Hepatocyte (in vitro differentiated cells): ENCODE data around the gene VASP. TPM values are rescaled to one million over a fixed set of nuclear protein-coding genes. Genes with fewer than 3 reads are reported as not detected.

ENCODE experiments used
- DNase-seq: peaks from one replicate; pipeline ENCODE4 v3.0.0-alpha.2; 2016; ENCODE audit warnings: low spot score
- H2AFZ ChIP-seq: fragments of 200-600 bp; sonication (generic); 2 replicates; pipeline ENCODE4 v1.6.0; 2016; ENCODE audit warnings: antibody characterized with exemption, mild to moderate bottlenecking
- H3K27ac ChIP-seq: fragments of 200-600 bp; sonication (generic); 2 replicates; pipeline ENCODE4 v1.5.1; 2016; ENCODE audit warnings: mild to moderate bottlenecking
- H3K27me3 ChIP-seq: fragments of 200-600 bp; sonication (generic); 2 replicates; pipeline ENCODE4 v1.6.1; 2016
- H3K36me3 ChIP-seq: fragments of 200-600 bp; sonication (generic); replicated peaks from 2 replicates; pipeline ENCODE4 v1.5.1; 2016; ENCODE audit warnings: low read depth; ENCODE audit not compliant: insufficient read depth
- H3K4me1 ChIP-seq: fragments of 200-600 bp; sonication (generic); 2 replicates; pipeline ENCODE4 v1.5.1; 2016; ENCODE audit warnings: mild to moderate bottlenecking, moderate library complexity; ENCODE audit not compliant: insufficient read depth
- H3K4me2 ChIP-seq: fragments of 200-600 bp; sonication (generic); 2 replicates; pipeline ENCODE4 v1.6.0; 2016
- H3K4me3 ChIP-seq: fragments of 200-600 bp; sonication (generic); 2 replicates; pipeline ENCODE4 v1.5.1; 2016; ENCODE audit warnings: mild to moderate bottlenecking
- H3K79me2 ChIP-seq: fragments of 200-600 bp; sonication (generic); 2 replicates; pipeline ENCODE4 v1.6.0; 2017; ENCODE audit warnings: mild to moderate bottlenecking
- H3K9me2 ChIP-seq: fragments of 200-600 bp; sonication (generic); replicated peaks from 2 replicates; pipeline ENCODE4 v1.6.0; 2017; ENCODE audit warnings: mild to moderate bottlenecking; ENCODE audit not compliant: insufficient read depth
- H3K9me3 ChIP-seq: fragments of 200-600 bp; sonication (generic); 2 replicates; pipeline ENCODE4 v1.5.1; 2016; ENCODE audit warnings: low read depth, mild to moderate bottlenecking
- H4K20me1 ChIP-seq: fragments of 200-600 bp; sonication (generic); 2 replicates; pipeline ENCODE4 v1.6.0; 2016; ENCODE audit warnings: mild to moderate bottlenecking; ENCODE audit not compliant: insufficient read depth, poor library complexity, severe bottlenecking
- EZH2 ChIP-seq: fragments of 200-600 bp; sonication (generic); IDR thresholded peaks from 2 replicates; pipeline ENCODE4 v1.6.1; 2016; ENCODE audit warnings: antibody characterized with exemption, mild to moderate bottlenecking, borderline replicate concordance
- EZH2phosphoT487 ChIP-seq: fragments of 200-600 bp; sonication (generic); IDR thresholded peaks from one replicate; pipeline ENCODE4 v1.6.1; 2018; ENCODE audit warnings: antibody characterized with exemption, mild to moderate bottlenecking, low read depth, moderate library complexity; ENCODE audit not compliant: unreplicated experiment, severe bottlenecking
- WGBS: methylation state at CpG from one replicate; pipeline ENCODE4 v1.1.6; 2016; ENCODE audit warnings: low lambda C conversion rate; ENCODE audit errors: missing lambda C conversion rate; 5-methylcytosine and 5-hydroxymethylcytosine counted together
- polyA plus RNA-seq: library from polyadenylated mRNA; unstranded; fragments of >200 nt; fragmentation: Nextera tagmentation; extraction: Ambion mirVana; gene quantifications from 2 replicates; pipeline ENCODE4 v1.2.1, GENCODE V29; 2016
- total RNA-seq: library from RNA; depleted of rRNA; stranded (reverse); fragments of >200 nt; gene quantifications from 2 replicates; pipeline ENCODE4 v1.2.3, GENCODE V29; 2014
- TF ChIP-seq, protein P1 (sequence below): fragments of 200-600 bp; sonication (generic); IDR thresholded peaks from 2 replicates; pipeline ENCODE4 v1.5.1; 2016; ENCODE audit warnings: antibody characterized with exemption, mild to moderate bottlenecking; ENCODE audit not compliant: poor library complexity

VASP gene
- total RNA-seq (57.3 and 68.9 TPM in 2 replicates), polyA plus RNA-seq (86.0 and 92.6 TPM in 2 replicates)

DNA sequence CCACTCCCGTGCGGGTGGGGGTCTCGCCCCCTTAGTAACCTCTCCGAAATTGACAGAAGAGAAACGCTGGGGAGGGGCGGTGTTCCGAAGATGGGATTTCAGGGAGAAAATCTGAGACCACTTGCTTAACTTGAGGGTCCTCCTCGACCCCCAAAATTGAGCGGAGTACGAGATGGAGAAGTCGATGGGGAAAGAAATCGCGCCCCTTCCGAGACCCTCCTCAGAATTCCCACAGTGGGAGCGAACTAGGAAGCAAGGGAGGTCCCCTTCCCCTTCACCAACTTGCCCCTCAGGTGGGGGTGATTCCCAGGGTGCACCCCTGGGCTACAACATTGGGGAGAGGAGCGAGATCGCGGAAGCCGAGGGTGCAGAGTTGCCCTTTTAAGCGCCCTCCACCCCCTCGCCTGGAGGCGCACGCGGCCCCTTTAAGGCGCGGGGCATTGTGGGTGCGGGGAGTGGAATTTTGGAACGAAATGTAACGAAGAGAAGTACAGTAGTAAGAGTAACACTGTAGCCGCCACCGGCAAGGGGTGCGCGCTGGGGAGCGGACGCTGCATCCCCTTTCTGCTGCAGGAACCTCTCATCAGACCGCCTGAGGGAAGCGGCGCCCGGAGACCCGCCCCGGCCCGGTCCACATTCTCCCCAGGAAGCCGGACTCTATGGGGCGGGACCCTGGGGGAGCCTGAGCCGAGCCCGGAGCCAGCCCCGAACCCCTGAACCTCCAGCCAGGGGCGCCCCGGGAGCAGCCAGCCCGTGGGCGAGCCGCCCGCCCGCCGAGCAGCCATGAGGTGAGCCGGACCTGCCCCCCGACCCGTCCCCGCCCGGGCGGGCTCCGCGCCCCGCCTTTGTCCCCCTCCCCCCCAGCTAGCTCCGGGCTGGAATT is at the start of gene VASP:
TSS of gene VASP (plus strand) at position 491 of the 883 bp plus-strand sequence. CDS start at position 784, 293 bp downstream.
- TF ChIP-seq EZH2 (no peak), EZH2phosphoT487 (no peak)
- TF ChIP-seq, protein P1, sequence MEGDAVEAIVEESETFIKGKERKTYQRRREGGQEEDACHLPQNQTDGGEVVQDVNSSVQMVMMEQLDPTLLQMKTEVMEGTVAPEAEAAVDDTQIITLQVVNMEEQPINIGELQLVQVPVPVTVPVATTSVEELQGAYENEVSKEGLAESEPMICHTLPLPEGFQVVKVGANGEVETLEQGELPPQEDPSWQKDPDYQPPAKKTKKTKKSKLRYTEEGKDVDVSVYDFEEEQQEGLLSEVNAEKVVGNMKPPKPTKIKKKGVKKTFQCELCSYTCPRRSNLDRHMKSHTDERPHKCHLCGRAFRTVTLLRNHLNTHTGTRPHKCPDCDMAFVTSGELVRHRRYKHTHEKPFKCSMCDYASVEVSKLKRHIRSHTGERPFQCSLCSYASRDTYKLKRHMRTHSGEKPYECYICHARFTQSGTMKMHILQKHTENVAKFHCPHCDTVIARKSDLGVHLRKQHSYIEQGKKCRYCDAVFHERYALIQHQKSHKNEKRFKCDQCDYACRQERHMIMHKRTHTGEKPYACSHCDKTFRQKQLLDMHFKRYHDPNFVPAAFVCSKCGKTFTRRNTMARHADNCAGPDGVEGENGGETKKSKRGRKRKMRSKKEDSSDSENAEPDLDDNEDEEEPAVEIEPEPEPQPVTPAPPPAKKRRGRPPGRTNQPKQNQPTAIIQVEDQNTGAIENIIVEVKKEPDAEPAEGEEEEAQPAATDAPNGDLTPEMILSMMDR, result no peak
- H3K9me2 ChIP-seq, result no peaks in the 10 kb centered on the region
- peak within 1 kb of the TSS; percentile 98 for H3K4me3 ChIP-seq
- H3K27me3 ChIP-seq, result no peaks in the 10 kb centered on the region
- H2AFZ ChIP-seq, result peak within 1 kb of the TSS; percentile 83
- whole genome bisulfite sequencing, result 2% methylated on average over 39 of the region's 65 CpGs
- peak within 1 kb of the TSS; percentile 98 for H3K27ac ChIP-seq
- peak within 1 kb of the TSS; percentile 91 for H3K4me2 ChIP-seq
- H3K4me1 ChIP-seq, result peaks cover 15% of the 10 kb centered on the region
- peaks cover 12% of the 10 kb centered on the region for H4K20me1 ChIP-seq
- H3K79me2 ChIP-seq, result peaks cover 51% of the 10 kb centered on the region
- DNase-seq, result peak; percentile 93
- no peaks in the 10 kb centered on the region for H3K9me3 ChIP-seq
- no peaks in the 10 kb centered on the region for H3K36me3 ChIP-seq

DNA sequence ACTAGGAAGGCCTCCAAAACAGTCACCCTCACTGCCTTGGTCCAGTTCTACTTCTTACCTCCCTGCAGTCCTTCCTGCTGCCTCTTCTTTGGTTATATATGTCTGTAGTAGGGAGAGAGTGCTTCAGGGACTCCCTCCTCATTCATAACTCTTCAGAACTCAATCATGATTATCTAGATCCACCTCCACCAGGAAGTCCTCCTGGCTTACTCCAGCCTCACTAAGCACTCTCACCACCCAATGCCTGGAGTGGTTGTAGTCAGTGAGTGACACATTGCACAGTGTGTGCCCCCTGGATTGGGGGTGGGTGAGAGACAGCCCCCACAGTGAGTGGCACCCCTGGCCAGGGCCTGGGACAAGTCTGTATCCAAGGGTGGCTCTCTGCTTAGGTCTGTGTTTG is 49.5 kb upstream of the VASP start:
- H3K4me3 ChIP-seq, result no peak overlapping the region
- no peaks in the 10 kb centered on the region for H3K36me3 ChIP-seq
- no peaks in the 10 kb centered on the region for H3K9me2 ChIP-seq
- H2AFZ ChIP-seq, result no peak overlapping the region
- no peaks in the 10 kb centered on the region for H3K9me3 ChIP-seq
- peaks cover 20% of the 10 kb centered on the region for H3K4me1 ChIP-seq
- no peak overlapping the region for H3K27ac ChIP-seq
- H3K4me2 ChIP-seq, result no peak overlapping the region
- DNase-seq, result no peak
- no peak for TF ChIP-seq EZH2phosphoT487
- no peak for TF ChIP-seq EZH2
- TF ChIP-seq, protein P1, result no peak
- H3K79me2 ChIP-seq, result no peaks in the 10 kb centered on the region
- H3K27me3 ChIP-seq, result no peaks in the 10 kb centered on the region
- no peaks in the 10 kb centered on the region for H4K20me1 ChIP-seq

DNA sequence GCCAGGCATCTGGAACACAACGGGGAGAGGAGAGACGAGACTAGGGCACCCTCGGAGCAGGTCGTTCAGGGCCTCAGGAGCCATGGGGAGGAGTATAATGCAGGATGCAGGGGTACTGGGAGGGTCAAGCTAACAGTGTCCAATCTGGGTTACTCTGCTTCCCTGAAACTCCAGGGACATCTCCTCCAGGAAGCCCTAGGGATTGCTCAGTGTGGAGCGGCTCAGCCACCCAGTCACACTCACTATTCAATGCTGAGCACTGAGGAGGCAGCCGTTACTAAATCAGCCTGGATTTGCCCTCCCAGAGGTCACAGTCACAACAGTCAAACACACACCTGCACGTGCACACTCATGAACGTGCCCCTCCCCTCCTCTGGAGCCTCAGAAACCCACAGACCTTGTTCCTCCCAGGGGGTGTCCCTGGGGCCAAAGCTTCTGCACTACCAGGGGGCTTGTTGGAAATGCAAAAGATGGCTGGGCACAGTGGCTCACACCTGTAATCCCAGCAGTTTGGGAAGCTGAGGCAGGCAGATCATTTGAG is 46.4 kb upstream of the VASP start:
- H4K20me1 ChIP-seq, result no peaks in the 10 kb centered on the region
- no peaks in the 10 kb centered on the region for H3K9me2 ChIP-seq
- peaks cover 8% of the 10 kb centered on the region for H3K4me1 ChIP-seq
- H3K27ac ChIP-seq, result no peak overlapping the region
- no peaks in the 10 kb centered on the region for H3K9me3 ChIP-seq
- no peak overlapping the region for H3K4me2 ChIP-seq
- TF ChIP-seq EZH2 (no peak), EZH2phosphoT487 (no peak)
- TF ChIP-seq, protein P1, result no peak
- H3K79me2 ChIP-seq, result no peaks in the 10 kb centered on the region
- H2AFZ ChIP-seq, result no peak overlapping the region
- H3K36me3 ChIP-seq, result no peaks in the 10 kb centered on the region
- no peak overlapping the region for H3K4me3 ChIP-seq
- no peaks in the 10 kb centered on the region for H3K27me3 ChIP-seq
- 70% methylated on average over 8 of the region's 8 CpGs for WGBS
- no peak for DNase-seq
